Cortex of kidney (tissue), 1 donor: Measurements from ENCODE around the gene ARID3C.

Experiments used
- DNase-seq: peaks from one replicate; lab custom pipeline; 2025; lab: John Stamatoyannopoulos, UW

The ARID3C gene

GRCh38 chr9:34628656-34629490, at the start of gene ARID3C:
Gene ARID3C (minus strand): TSS chr9:34629066. CDS start chr9:34628014, 1,052 bp downstream.
- no peak for DNase-seq

- DNase-seq: no peak
These were observed 47.0 kb upstream of the ARID3C start for GRCh38 chr9:34675869-34676268.

- DNase-seq: no peak
These were observed 46.3 kb upstream of the ARID3C start for GRCh38 chr9:34675048-34675714.

DNA sequence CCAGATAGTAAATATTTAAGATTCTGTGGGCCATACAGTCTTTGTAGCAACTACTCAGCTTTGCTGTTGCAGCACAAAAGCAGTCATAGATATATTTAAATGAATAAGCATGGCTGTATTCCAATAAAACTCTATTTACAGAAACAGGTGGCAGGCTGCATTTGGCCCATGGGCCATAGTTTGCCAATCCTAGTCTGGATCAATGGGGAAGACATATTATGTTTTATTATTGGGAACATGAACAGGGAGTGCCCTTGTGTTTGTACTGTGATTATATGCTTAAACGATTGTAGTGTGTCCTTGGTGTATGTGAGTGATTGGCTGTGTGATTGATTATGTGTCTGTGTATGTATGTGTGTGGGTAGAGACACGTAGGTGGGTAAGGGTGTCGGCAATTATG, 45.6 kb upstream of the ARID3C start:
- DNase-seq: no peak

- DNase-seq: no peak
These were observed 42.4 kb upstream of the ARID3C start for GRCh38 chr9:34671307-34671706.

DNA sequence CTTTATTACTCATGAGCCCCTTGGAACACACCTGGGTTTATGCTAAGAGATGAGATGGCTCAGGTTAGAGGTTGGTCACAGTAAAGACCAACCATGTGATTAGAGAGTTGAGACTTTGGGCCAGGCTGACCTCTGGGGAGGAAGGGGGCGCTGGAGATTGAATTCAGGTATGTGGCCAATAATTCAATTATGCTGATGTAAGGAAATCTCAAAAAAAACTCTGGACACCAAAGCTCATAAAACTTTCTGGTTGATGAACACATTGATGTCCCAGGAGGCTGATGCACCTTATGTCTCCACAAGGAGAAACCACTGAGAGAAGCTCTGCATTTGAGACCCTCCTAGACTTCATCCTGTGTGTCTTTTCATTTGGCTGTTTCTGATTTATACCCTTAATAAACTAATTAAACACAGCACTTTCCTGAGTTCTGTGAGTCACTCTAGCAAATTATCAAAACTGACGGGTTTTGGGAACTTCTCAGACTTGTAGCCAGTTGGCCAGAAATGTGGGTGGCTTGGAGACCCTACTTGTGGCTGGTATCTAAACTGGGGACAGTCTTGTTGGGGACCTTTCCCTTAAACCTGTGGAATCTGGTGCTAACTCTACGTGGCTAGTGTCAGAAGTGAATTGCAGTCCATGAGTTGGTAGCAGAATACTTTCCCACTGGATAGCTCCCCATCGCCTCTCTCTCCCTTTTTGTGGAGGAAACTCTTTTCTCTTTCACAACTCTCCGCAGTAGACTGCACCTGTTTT, 41.1 kb upstream of the ARID3C start:
- no peak for DNase-seq

GRCh38 chr9:34665381-34666250, 36.8 kb upstream of the ARID3C start:
- no peak for DNase-seq

DNA sequence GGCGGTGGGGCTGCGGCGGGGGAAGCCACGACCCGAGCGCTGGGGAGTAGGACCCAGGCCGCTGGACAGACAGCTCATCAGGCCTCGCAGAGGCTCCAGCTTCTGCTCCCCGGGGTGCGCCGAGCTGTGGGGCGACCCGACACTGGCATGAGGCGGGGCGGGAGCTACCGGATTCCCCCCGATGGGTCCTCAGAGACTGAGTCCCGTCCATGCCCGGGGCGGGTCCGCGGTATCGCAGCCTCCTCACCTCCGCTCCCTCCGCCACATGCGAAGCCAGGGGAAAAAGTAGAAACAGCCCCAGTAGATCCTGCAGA, 36.2 kb upstream of the ARID3C start:
- DNase-seq: no peak

DNA sequence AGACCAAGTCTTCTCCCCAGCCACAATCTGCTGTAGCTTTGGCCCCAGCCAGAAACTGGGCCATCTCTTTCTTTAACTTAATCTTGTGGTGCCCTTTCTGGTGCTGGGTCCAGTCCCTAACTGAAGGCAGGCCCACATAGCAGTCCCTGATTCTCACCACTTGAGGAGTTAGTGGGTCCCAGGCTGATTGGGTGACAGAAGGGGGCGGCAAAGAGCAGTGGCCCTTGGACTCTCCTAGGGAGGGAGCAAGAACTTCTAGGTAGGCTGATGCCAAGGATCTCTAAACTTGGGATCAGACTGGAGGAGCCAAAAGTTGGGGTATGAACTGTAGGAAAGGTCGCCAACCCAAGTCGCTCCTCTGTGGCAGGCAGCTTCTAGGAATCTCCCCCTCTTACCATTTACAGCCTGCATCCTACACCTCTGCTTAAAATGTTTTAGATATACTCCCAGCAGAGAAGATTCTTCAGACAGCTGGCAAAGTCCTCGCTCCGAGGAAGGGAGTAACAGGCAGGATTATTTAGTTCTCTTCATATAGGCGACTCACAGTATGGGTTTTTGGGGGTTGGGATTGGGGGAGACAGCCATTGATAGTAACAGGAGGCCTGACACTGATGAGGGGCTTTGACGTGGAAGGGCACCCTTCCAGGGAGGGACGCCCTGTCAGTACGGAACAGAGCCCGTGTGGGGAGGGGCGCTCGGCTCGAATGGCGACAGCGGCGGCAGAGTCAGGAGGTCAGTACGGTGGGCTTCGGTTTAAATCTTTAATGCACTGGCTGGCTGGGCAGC, 35.6 kb upstream of the ARID3C start:
- DNase-seq: no peak

DNA sequence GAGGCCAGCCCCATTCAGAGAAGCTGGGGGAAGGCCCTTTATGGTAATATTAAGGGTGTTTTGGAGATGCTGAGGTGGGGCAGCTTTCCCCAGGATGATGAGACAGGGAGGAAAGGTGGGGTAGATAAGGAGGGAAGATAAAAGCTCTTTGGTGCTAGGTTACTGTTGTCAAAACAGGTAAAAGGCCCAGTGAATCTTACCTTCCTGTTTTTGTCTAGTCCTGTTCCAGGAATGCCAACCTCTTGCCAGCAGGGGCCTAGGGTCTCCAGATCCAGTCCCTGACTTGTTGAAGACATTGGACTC, 34.4 kb upstream of the ARID3C start:
- DNase-seq: no peak

DNA sequence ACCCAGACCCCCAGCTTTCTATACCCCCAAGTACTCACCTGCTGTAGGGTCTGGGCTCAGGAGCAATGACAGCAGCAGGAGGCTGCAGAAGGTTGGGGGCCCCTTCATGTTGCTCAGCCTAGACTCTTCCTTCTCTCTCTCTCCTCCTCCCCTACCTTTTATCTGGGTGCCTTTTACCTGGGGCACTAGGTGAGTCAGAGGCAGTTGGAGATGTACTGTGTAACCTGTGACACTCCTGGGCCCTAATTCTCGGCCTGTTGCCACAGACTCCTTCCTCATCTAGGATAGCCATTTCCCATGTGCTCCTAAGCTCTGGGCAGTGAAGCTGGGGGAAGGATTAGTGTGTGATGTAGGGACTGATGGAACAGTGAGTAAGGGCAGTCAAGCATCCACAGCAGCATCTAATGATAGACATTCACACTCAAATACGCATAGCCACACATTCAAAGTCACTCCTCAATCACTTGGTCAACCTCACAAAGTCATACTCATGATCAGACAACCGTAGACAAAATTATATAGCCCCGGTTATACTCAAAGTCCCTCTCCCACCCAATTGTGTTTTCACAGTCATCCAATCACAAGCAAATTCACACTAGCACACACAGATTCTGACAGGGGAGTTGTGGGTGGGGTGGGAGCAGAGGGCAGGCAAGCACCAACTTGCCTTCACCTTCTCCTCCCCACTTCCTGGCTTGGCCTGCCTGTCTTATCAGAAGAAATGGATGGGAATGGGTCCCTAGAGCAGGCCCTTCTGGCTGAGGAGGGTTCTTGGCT, 33.8 kb upstream of the ARID3C start, which contains the start of gene CCL27:
Gene CCL27, minus strand, starts transcription at position 132 of the 777 bp plus-strand sequence. Its CDS starts 24 bp downstream, at position 108.
- no peak for DNase-seq

DNA sequence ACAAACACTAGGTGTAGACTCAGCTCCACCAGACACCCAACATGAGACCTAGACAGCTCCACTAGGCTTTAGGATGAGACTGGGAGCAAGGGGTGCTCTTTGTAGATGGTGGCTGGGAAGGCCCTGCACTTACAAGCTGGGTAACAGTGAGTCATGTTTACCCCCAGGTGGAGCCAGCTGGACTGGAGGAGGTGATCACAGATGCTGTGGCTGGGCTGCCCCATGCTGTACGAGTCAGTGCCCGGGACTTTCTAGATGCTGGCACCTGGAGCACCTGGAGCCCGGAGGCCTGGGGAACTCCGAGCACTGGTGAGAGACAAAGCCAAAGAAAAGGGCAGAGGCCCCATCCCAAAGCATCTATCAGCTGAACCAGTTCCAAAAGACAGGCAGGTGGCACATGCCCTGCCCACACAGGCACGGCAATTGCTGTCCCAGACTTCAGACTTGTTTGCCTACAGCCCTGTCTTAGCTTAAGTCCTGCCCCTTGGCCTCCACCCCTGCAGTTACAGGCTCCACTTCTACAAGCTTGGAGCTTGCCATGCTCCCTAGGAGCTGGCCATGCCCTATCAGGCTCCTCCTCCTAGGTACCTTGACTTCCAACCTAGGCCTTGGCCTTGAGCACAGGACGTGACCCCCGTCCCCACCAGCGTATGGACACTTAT, 30.9 kb upstream of the ARID3C start:
- DNase-seq: no peak

- no peak for DNase-seq
These were observed 29.6 kb upstream of the ARID3C start for GRCh38 chr9:34658461-34658860.

GRCh38 chr9:34656992-34657391, 28.1 kb upstream of the ARID3C start:
- DNase-seq: no peak

GRCh38 chr9:34655394-34655793, 26.5 kb upstream of the ARID3C start:
- DNase-seq: no peak

DNA sequence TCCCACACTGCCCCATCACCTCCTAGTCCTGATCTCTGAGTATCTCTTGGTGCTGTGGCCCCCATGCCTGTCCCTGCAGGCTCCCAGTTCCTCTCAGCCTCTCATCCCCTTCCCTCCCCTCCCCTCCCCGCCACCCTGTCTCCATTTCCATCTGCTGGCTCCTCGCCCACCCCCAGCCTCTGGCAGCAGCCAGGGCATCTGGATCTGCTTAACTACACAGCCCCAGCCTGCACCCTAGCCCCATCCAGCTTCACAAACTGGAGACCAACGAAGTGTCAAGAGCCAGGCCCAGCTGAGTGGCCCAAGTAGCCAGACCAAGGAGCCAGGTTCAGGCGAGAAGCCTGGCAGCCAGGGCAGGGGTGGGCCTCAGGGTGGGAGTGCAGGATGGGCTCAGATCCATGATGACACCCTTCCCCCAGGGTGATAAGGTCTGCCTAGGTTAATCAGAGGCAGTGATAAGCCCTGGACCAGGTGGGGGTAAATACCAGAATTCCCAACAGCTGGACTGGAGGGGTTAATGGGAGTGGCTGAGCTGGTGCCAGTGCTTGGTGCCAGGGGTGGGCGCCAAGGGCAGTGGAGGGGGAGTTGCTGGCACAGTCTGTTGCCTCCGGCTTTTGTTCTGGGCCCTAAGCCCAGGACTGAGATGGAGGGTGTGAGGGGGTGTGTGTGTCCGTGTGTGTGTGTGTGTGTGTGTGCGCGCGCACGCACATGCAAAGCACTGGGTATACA, 25.6 kb upstream of the ARID3C start:
- no peak for DNase-seq

- no peak for DNase-seq
These were observed 24.5 kb upstream of the ARID3C start for GRCh38 chr9:34653151-34654072.

GRCh38 chr9:34652602-34653000, 23.7 kb upstream of the ARID3C start:
- no peak for DNase-seq
